Memory B cell (primary cell): Measurements from ENCODE around the gene KANSL1L.

Experiments
- ATAC-seq: fragments of 150-1000 bp; cut with Tn5 transposase; 2 replicates; pipeline ENCODE4 v1.10.0; 2021; ENCODE audit warnings: low read depth, mild to moderate bottlenecking, moderate library complexity
- DNase-seq, 2 donors: peaks; one replicate each; pipeline ENCODE4 v3.0.0; 2022; ENCODE audit warnings: low spot score in 2 of 2
- H3K27ac Mint-ChIP-seq: one replicate; pipeline ENCODE4 v1.8.0; 2022; ENCODE audit warnings: mild to moderate bottlenecking, moderate library complexity, mixed read lengths
- H3K27me3 Mint-ChIP-seq: one replicate; pipeline ENCODE4 v1.8.0; 2022; ENCODE audit warnings: mixed read lengths
- H3K36me3 Mint-ChIP-seq: one replicate; pipeline ENCODE4 v1.8.0; 2022; ENCODE audit warnings: mild to moderate bottlenecking, mixed read lengths
- H3K4me1 Mint-ChIP-seq: one replicate; pipeline ENCODE4 v1.8.0; 2022; ENCODE audit warnings: mixed read lengths
- H3K4me3 Mint-ChIP-seq: one replicate; pipeline ENCODE4 v1.8.0; 2022; ENCODE audit warnings: mild to moderate bottlenecking, moderate library complexity, mixed read lengths
- H3K9me3 Mint-ChIP-seq: one replicate; pipeline ENCODE4 v1.8.0; 2022; ENCODE audit warnings: mixed read lengths

KANSL1L gene, protein sequence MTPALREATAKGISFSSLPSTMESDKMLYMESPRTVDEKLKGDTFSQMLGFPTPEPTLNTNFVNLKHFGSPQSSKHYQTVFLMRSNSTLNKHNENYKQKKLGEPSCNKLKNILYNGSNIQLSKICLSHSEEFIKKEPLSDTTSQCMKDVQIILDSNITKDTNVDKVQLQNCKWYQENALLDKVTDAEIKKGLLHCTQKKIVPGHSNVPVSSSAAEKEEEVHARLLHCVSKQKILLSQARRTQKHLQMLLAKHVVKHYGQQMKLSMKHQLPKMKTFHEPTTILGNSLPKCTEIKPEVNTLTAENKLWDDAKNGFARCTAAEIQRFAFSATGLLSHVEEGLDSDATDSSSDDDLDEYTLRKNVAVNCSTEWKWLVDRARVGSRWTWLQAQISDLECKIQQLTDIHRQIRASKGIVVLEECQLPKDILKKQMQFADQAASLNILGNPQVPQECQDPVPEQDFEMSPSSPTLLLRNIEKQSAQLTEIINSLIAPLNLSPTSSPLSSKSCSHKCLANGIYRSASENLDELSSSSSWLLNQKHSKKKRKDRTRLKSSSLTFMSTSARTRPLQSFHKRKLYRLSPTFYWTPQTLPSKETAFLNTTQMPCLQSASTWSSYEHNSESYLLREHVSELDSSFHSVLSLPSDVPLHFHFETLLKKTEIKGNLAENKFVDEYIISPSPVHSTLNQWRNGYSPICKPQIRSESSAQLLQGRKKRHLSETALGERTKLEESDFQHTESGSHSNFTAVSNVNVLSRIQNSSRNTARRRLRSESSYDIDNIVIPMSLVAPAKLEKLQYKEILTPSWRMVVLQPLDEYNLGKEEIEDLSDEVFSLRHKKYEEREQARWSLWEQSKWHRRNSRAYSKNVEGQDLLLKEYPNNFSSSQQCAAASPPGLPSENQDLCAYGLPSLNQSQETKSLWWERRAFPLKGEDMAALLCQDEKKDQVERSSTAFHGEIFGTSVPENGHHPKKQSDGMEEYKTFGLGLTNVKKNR

DNA sequence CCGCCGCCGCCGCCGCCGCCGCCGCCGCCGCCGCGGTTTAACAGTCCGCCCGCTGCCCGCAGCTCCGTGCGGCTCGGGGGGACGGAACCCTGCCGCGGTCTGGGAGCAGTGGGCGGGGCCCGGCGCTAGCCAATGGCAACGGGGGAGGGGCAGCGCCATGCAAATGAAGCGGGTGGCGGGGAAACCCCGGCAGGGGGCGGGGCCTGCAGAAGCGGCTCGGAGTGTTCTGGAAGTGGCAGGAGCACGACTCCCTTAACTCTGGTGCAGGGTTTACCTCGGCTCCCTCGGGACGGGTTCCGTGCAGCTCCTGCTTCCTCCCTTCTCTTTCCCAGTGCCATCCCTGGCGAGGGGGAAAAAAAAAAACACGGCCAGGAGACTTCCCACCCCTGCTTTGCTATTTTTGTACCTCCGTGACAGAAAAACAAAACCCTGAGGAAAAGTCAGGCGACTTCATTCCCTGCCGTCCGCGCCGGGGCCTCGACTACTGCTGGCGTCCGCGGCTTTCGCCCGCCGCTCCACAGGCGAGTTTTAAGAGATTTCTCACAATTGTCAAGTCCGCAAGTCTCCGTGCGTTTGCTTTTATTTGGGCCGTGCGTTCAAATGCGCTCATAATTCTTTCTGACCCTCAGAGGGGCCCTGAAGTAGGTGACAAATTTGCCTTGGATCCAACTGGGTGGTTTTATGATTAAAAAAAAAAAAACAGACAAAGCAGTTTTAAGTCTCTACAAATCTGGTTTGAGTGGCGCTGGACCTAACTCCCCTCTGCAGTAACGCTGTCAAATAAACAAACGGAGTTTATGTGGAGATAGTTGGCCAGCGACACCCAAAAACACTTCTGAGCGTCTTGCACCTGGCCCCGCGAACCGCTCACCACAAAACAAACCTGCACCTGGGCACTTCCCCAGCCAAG is at the start of gene KANSL1L:
Gene KANSL1L, minus strand, starts transcription at position 101 of the 910 bp plus-strand sequence. CDS start 16,827 bp downstream, outside the sequence.
- peaks cover 3% of the 10 kb centered on the region for H3K27me3 Mint-ChIP-seq
- H3K27ac Mint-ChIP-seq: peak within 1 kb of the TSS; percentile 90
- no peaks in the 10 kb centered on the region for H3K36me3 Mint-ChIP-seq
- peaks cover 9% of the 10 kb centered on the region for H3K4me1 Mint-ChIP-seq
- peaks cover 2% of the 10 kb centered on the region for H3K9me3 Mint-ChIP-seq
- ATAC-seq: peak; percentile 83
- H3K4me3 Mint-ChIP-seq: peak within 1 kb of the TSS; percentile 95
- DNase-seq: peak; percentile 96 to 97

GRCh38 chr2:210215120-210215519 is 43.9 kb upstream of the KANSL1L start:
- Mint-ChIP-seq H3K4me3 (no peak overlapping the region), H3K36me3 (no peaks in the 10 kb centered on the region), H3K27ac (no peak overlapping the region), H3K27me3 (peaks cover 2% of the 10 kb centered on the region), H3K4me1 (no peaks in the 10 kb centered on the region), H3K9me3 (no peaks in the 10 kb centered on the region)
- DNase-seq: no peak
- no peak for ATAC-seq

- DNase-seq: no peak
- peaks cover 12% of the 10 kb centered on the region for H3K27me3 Mint-ChIP-seq
- ATAC-seq: no peak
- no peak overlapping the region for H3K27ac Mint-ChIP-seq
- H3K9me3 Mint-ChIP-seq: no peaks in the 10 kb centered on the region
- no peaks in the 10 kb centered on the region for H3K36me3 Mint-ChIP-seq
- no peak overlapping the region for H3K4me3 Mint-ChIP-seq
- H3K4me1 Mint-ChIP-seq: no peaks in the 10 kb centered on the region
Measured at GRCh38 chr2:210210185-210210584, 39.0 kb upstream of the KANSL1L start.

- H3K4me3 Mint-ChIP-seq: no peak overlapping the region
- H3K27ac Mint-ChIP-seq: no peak overlapping the region
- peaks cover 13% of the 10 kb centered on the region for H3K27me3 Mint-ChIP-seq
- H3K4me1 Mint-ChIP-seq: no peaks in the 10 kb centered on the region
- ATAC-seq: no peak
- DNase-seq: no peak
- no peaks in the 10 kb centered on the region for H3K9me3 Mint-ChIP-seq
- H3K36me3 Mint-ChIP-seq: no peaks in the 10 kb centered on the region
Measured at GRCh38 chr2:210207929-210208328, 36.7 kb upstream of the KANSL1L start.

- no peak overlapping the region for H3K27ac Mint-ChIP-seq
- DNase-seq (no peak), ATAC-seq (no peak)
- no peak overlapping the region for H3K4me3 Mint-ChIP-seq
- H3K4me1 Mint-ChIP-seq: no peaks in the 10 kb centered on the region
- peaks cover 13% of the 10 kb centered on the region for H3K27me3 Mint-ChIP-seq
- no peaks in the 10 kb centered on the region for H3K9me3 Mint-ChIP-seq
- H3K36me3 Mint-ChIP-seq: no peaks in the 10 kb centered on the region
Measured at GRCh38 chr2:210203558-210203957, 32.3 kb upstream of the KANSL1L start.

- no peak for ATAC-seq
- DNase-seq: no peak
- Mint-ChIP-seq H3K27me3 (peaks cover 13% of the 10 kb centered on the region), H3K36me3 (no peaks in the 10 kb centered on the region), H3K27ac (no peak overlapping the region), H3K4me1 (no peaks in the 10 kb centered on the region), H3K4me3 (no peak overlapping the region), H3K9me3 (no peaks in the 10 kb centered on the region)
Measured at GRCh38 chr2:210203147-210203546, 31.9 kb upstream of the KANSL1L start.

DNA sequence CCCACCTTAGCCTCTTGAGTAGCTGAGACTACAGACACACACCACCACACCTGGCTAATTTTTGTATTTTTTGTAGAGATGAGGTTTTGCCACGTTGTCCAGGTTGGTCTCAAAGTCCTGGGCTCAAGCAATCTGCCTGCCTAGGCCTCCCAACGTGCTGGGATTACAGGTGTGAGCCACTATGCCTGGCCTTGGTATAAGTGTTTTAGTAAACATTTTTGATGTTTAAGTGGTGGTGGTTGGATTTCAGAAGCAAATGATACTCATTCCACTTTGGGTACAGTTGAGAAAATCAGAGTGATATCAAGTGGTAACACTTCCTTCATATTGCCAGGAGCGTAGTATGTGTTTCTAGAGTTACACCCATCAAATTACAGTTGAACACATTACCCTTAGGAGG is 28.6 kb upstream of the KANSL1L start:
- ATAC-seq: no peak
- no peaks in the 10 kb centered on the region for H3K9me3 Mint-ChIP-seq
- H3K27me3 Mint-ChIP-seq: peaks cover 7% of the 10 kb centered on the region
- H3K36me3 Mint-ChIP-seq: no peaks in the 10 kb centered on the region
- H3K4me1 Mint-ChIP-seq: no peaks in the 10 kb centered on the region
- no peak overlapping the region for H3K27ac Mint-ChIP-seq
- no peak for DNase-seq
- no peak overlapping the region for H3K4me3 Mint-ChIP-seq

- no peaks in the 10 kb centered on the region for H3K9me3 Mint-ChIP-seq
- no peaks in the 10 kb centered on the region for H3K4me1 Mint-ChIP-seq
- H3K27me3 Mint-ChIP-seq: peaks cover 7% of the 10 kb centered on the region
- no peaks in the 10 kb centered on the region for H3K36me3 Mint-ChIP-seq
- no peak overlapping the region for H3K4me3 Mint-ChIP-seq
- H3K27ac Mint-ChIP-seq: no peak overlapping the region
- ATAC-seq (peak; percentile 24), DNase-seq (peak in 1 of 2 donors; percentile 16)
Measured at GRCh38 chr2:210199186-210199765, 28.1 kb upstream of the KANSL1L start.

GRCh38 chr2:210198326-210198725 is 27.1 kb upstream of the KANSL1L start:
- no peaks in the 10 kb centered on the region for H3K4me1 Mint-ChIP-seq
- no peak overlapping the region for H3K4me3 Mint-ChIP-seq

DNA sequence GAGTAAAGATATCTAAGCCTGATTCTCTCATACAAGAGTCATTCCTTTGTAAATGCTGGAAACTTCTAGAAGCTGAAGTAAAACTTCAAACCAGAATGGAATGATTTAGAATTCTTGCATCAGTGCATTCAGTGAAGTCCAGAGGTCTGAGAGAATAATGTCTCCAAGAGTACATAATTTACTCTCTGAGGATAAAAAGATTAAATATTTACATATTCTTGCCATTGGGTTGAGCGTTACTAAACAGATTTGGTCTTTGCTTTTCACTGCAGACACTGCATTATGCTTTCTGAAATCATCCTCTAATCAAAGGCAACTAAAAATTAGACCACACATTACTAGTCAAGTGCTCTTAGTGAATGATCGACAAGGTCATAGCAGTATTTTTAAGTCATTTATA is 26.5 kb upstream of the KANSL1L start:
- Mint-ChIP-seq H3K9me3 (no peaks in the 10 kb centered on the region), H3K4me1 (no peaks in the 10 kb centered on the region)
- no peak for ATAC-seq

More at GRCh38 chr2:210198326-210198725, 27.1 kb upstream of the KANSL1L start:
- Mint-ChIP-seq H3K27ac (no peak overlapping the region), H3K36me3 (no peaks in the 10 kb centered on the region), H3K27me3 (peaks cover 9% of the 10 kb centered on the region), H3K9me3 (no peaks in the 10 kb centered on the region)
- DNase-seq (no peak), ATAC-seq (no peak)

GRCh38 chr2:210195101-210195852 is 24.1 kb upstream of the KANSL1L start:
- Mint-ChIP-seq H3K4me3 (no peak overlapping the region), H3K9me3 (no peaks in the 10 kb centered on the region), H3K27me3 (peaks cover 3% of the 10 kb centered on the region), H3K27ac (no peak overlapping the region), H3K4me1 (no peaks in the 10 kb centered on the region), H3K36me3 (no peaks in the 10 kb centered on the region)
- no peak for ATAC-seq
- peak in 1 of 2 donors; percentile 14 for DNase-seq

More for the DNA sequence above, 26.5 kb upstream of the KANSL1L start:
- no peak overlapping the region for H3K27ac Mint-ChIP-seq
- peaks cover 5% of the 10 kb centered on the region for H3K27me3 Mint-ChIP-seq
- DNase-seq: no peak
- no peak overlapping the region for H3K4me3 Mint-ChIP-seq
- no peaks in the 10 kb centered on the region for H3K36me3 Mint-ChIP-seq

- Mint-ChIP-seq H3K9me3 (peaks cover 4% of the 10 kb centered on the region), H3K27me3 (peaks cover 4% of the 10 kb centered on the region), H3K4me3 (no peak overlapping the region), H3K4me1 (no peaks in the 10 kb centered on the region), H3K36me3 (no peaks in the 10 kb centered on the region), H3K27ac (no peak overlapping the region)
- DNase-seq (no peak), ATAC-seq (no peak)
Measured at GRCh38 chr2:210190345-210190744, 19.1 kb upstream of the KANSL1L start.
